Stimulated activated naive CD8-positive, alpha-beta T cell treated with anti-CD3 and anti-CD28 coated beads, Interleukin-15, Interleukin-2, amounts not matched to agents 100 ng/mL and 50 ng/mL, for 24 hours (primary cell): ENCODE data around the gene SLFN14.
"Not testable (repeated sequence)": the region's sequence is repeated elsewhere in the genome, so short reads cannot be mapped to it uniquely, and the experiment has no call there.

Experiments
- H3K27ac Mint-ChIP-seq: one replicate; pipeline ENCODE4 v1.8.0; 2021; ENCODE audit warnings: mild to moderate bottlenecking, mixed read lengths
- H3K27me3 Mint-ChIP-seq: one replicate; pipeline ENCODE4 v1.8.0; 2021; ENCODE audit warnings: mixed read lengths
- H3K36me3 Mint-ChIP-seq: one replicate; pipeline ENCODE4 v1.8.0; 2021; ENCODE audit warnings: low read depth, mixed read lengths
- H3K4me1 Mint-ChIP-seq: one replicate; pipeline ENCODE4 v1.8.0; 2021; ENCODE audit warnings: low read depth, mixed read lengths
- H3K4me3 Mint-ChIP-seq: one replicate; pipeline ENCODE4 v1.8.0; 2021; ENCODE audit warnings: mild to moderate bottlenecking, mixed read lengths
- H3K9me3 Mint-ChIP-seq: one replicate; pipeline ENCODE4 v1.8.0; 2021; ENCODE audit warnings: mixed read lengths

The SLFN14 gene

DNA sequence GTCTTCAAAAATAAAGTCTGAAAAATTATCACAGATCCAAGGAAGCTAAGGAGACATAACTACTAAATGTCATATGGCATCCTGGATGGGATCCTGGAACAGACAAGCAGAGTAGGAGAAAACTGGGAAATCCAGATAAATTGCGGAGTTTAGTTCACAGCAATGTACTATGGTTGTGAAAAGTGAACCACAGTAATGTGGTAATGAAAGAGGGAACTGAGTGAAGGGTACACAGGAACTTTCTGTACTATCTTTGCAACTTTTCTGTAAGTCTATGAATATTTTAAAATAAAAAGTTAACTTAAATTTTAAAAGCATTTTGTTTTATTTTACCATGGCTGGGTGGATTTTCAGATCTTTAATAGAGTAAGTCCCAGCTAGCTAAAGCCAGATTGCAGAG is 39.5 kb downstream of the SLFN14 start:
- H3K27ac Mint-ChIP-seq, result peak overlapping the region; percentile 72
- peak overlapping the region; percentile 27 for H3K4me3 Mint-ChIP-seq
- peaks cover 69% of the 10 kb centered on the region for H3K36me3 Mint-ChIP-seq
- peaks cover 96% of the 10 kb centered on the region for H3K4me1 Mint-ChIP-seq
- no peaks in the 10 kb centered on the region for H3K27me3 Mint-ChIP-seq
- no peaks in the 10 kb centered on the region for H3K9me3 Mint-ChIP-seq

DNA sequence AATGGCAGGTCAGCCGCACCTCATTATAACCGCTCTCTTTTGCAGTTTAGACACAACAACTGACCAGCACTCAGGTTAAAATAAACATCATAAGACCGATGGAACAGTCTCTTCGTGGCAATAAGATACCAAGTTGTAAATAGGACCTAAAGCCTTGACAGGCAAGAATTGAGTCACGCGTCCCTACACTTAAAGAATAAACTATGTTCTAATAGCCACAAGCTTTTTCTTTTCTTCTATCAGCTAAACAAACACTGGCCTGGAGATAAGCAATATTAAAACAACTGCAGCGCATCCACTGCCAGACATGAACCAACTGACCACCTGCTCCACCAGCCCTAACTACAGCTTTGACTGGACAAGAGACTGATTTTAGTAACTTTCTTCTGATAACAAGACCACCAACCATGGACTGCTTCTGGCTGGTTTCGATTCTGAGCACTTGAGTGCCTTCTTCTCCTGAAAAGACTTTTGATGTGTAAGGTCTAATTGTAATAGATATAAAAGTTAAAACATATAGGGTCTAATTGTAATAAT is 40.6 kb downstream of the SLFN14 start:
- no peaks in the 10 kb centered on the region for H3K9me3 Mint-ChIP-seq
- H3K27ac Mint-ChIP-seq, result peak overlapping the region; percentile 43
- H3K36me3 Mint-ChIP-seq, result peaks cover 69% of the 10 kb centered on the region
- H3K27me3 Mint-ChIP-seq, result no peaks in the 10 kb centered on the region
- H3K4me3 Mint-ChIP-seq, result no peak overlapping the region
- H3K4me1 Mint-ChIP-seq, result peaks cover 86% of the 10 kb centered on the region

DNA sequence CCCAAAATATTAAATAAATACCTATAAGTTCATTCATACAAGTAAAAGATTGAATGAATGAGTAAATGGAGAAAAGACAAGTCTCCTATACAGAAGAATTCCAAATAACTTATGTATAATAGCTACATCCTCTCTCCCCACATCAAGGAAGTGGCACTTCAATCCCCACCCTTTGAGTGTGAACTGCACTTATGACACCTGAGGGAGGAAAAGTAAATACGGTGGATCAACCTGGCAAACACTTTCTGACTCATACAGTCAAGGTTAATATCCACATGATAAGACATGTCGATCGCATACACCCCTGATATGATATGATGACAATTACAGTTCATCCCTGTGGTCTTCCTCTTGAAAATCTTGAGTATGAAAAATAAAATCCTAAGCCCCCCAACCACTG is 41.2 kb downstream of the SLFN14 start:
- H3K27me3 Mint-ChIP-seq, result no peaks in the 10 kb centered on the region
- H3K4me3 Mint-ChIP-seq, result no peak overlapping the region
- no peaks in the 10 kb centered on the region for H3K9me3 Mint-ChIP-seq
- H3K36me3 Mint-ChIP-seq, result peaks cover 71% of the 10 kb centered on the region
- peak overlapping the region; percentile 43 for H3K27ac Mint-ChIP-seq
- H3K4me1 Mint-ChIP-seq, result peaks cover 86% of the 10 kb centered on the region

- H3K27ac Mint-ChIP-seq, H3K9me3 Mint-ChIP-seq, H3K4me3 Mint-ChIP-seq, H3K27me3 Mint-ChIP-seq: not testable (repeated sequence)
- Mint-ChIP-seq H3K36me3 (peaks cover 72% of the 10 kb centered on the region), H3K4me1 (peaks cover 86% of the 10 kb centered on the region)
These were observed 42.2 kb downstream of the SLFN14 start for GRCh38 chr17:35518431-35518830.

GRCh38 chr17:35515027-35515426 is 45.6 kb downstream of the SLFN14 start:
- Mint-ChIP-seq H3K4me3 (no peak overlapping the region), H3K4me1 (peaks cover 79% of the 10 kb centered on the region), H3K27ac (no peak overlapping the region), H3K36me3 (peaks cover 76% of the 10 kb centered on the region), H3K27me3 (no peaks in the 10 kb centered on the region), H3K9me3 (no peaks in the 10 kb centered on the region)

DNA sequence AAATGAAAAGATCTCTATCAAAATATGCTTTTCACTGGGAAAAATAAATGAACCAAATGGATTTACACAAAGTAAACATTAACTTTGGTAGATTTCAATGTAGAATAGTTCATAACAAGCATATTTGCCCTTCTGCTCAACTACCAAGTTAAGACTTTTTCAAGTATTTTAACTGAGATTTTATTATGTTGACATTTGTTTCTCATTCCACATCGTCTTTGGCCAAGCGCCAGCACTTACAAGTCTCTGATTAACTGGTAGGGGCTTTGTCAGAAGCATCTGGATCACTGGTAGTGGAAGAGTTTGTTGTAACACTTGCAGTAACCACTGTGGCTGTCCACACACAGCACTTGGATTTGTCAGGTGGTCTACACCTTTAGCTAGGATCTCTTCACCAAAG is 46.1 kb downstream of the SLFN14 start:
- peaks cover 76% of the 10 kb centered on the region for H3K36me3 Mint-ChIP-seq
- H3K27me3 Mint-ChIP-seq, result no peaks in the 10 kb centered on the region
- no peak overlapping the region for H3K4me3 Mint-ChIP-seq
- H3K27ac Mint-ChIP-seq, result no peak overlapping the region
- peaks cover 79% of the 10 kb centered on the region for H3K4me1 Mint-ChIP-seq
- no peaks in the 10 kb centered on the region for H3K9me3 Mint-ChIP-seq
